Inferior parietal cortex (tissue), 1 donor: ENCODE data around the gene AMIGO1.

Experiments
- DNase-seq: peaks from one replicate; pipeline ENCODE4 v3.0.0-alpha.2; 2016; ENCODE audit errors: extremely low spot score

Gene AMIGO1

DNA sequence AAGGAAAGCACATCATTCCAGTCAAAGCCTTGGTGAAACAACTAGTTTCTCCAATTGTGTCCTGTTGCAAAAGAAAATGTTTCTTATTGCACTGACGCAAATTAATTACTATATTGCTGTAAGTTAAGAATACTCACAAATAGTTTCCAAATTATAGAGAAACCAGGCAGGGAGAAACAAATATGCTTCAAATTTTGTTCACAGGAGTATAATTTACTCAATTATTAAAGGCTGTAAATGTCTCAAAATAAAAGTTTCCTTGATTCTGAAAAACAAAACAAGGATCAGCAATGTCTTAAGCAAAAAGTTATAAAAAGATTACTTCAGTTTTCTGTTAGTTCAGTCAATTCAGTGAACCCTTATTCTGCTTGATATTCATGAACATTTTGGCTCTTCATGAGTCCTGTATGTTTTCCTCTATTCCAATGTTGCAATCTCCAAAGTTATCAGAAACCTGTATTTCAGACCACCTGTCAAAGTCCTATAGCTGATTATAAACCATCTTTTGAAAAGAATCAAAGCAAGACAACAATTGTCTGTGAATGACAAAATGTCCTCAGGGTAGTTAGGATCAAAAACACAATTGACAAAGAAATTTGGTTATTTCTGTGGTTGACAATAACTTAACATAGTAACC lies 54.9 kb downstream of the AMIGO1 start:
- no peak for DNase-seq
